Pancreas (tissue), 10 donors: ENCODE results near the gene TCF25. TPM values are rescaled to one million over a fixed set of nuclear protein-coding genes. Genes with fewer than 3 reads are reported as not detected.
A peak's percentile ranks its signal among the peaks of the same experiment; 100 is the strongest.

Experiments used
- ATAC-seq, 4 donors: fragments of 200-7000 bp; cut with Tn5 transposase; one replicate each; pipeline versions ENCODE4 v1.8.0 to v1.9.1; 2020; ENCODE audit warnings: mild to moderate bottlenecking in 4 of 4, moderate library complexity in 4 of 4
- DNase-seq, 6 donors: peaks; one replicate each; pipeline ENCODE4 v3.0.0-alpha.2; 2020
- FAIRE-seq: peaks from 2 replicates; lab custom pipeline; 2012; peaks lifted over from hg19 to GRCh38; lab: Jason Lieb, UNC
- H3K27ac ChIP-seq, 4 donors: fragments of 200-600 bp; sonication (generic); 1 replicate in 3 of 4; 2 replicates in 1 of 4; pipeline versions ENCODE4 v1.5.0 to v1.8.0; 2020
- H3K27me3 ChIP-seq, 4 donors: fragments of 200-600 bp; one replicate each; pipeline ENCODE4 v1.8.0; 2021
- H3K36me3 ChIP-seq, 3 donors: fragments of 200-600 bp; sonication (generic) in 1 of 3; one replicate each; pipeline versions ENCODE4 v1.5.0 to v1.8.0; 2020 to 2021
- H3K4me1 ChIP-seq, 3 donors: fragments of 200-600 bp; one replicate each; pipeline ENCODE4 v1.8.0; 2021
- H3K4me3 ChIP-seq, 4 donors: fragments of 200-600 bp; sonication (generic) in 2 of 4; one replicate each; pipeline versions ENCODE4 v1.5.0 to v1.8.0; 2020 to 2021
- H3K9me3 ChIP-seq, 4 donors: fragments of 200-600 bp; one replicate each; pipeline ENCODE4 v1.8.0; 2021
- WGBS, 2 donors: extraction: QIAGEN DNeasy Blood & Tissue Kit; methylation state at CpG; one replicate each; pipeline ENCODE4 v1.1.7; 2013; 5-methylcytosine and 5-hydroxymethylcytosine counted together
- intact Hi-C, 3 donors: fragments of 100-400 bp; cut with DNase I; formaldehyde crosslinking; loops; one replicate each; pipeline versions ENCODE4 v1.11.1 to v1.14.2; 2022
- polyA plus RNA-seq, 2 donors: library from polyadenylated mRNA; stranded (reverse); fragments of 200-250 nt; gene quantifications; one replicate each; pipeline ENCODE4 v1.2.3, GENCODE V29; 2013
- total RNA-seq, 6 donors: library from RNA; stranded (reverse); fragmentation: NEBNext Ultra II Directional in 4 of 6; extraction: Animal tissue kit (Norgen Biotek cat#: 25700) in 4 of 6; gene quantifications; one replicate each; pipeline versions ENCODE4 v1.2.1 to v1.2.4, GENCODE V29; 2021 to 2023
- TF ChIP-seq, protein P1 (sequence below), 4 donors: fragments of 200-600 bp; sonication (generic) in 3 of 4; IDR thresholded peaks; one replicate each; pipeline versions ENCODE4 v1.5.0 to v1.8.0; 2021; ENCODE audit warnings: antibody characterized with exemption in 4 of 4
- donor health status: healthy with polysubstance abuse.
- donor health status: DM: no; HTN: no; CAD: no; lungs with moderate emphysema.
- donor health status: DM: no; HTN: no; CAD: no.
- donor health status: control.
- donor health status: control.
- donor health status: Bipolar disorder and iron deficiency.
- donor health status: DM: yes; HTN: yes; CAD: no.
- donor health status: DM: no; HTN: no; CAD: no.
- donor health status: DM: no; HTN: no; CAD: no.
- donor health status: DM: yes; HTN: yes; CAD: no.

TCF25 gene
- total and polyA plus RNA-seq, 8 donors = 81.0 to 250 (median 111) TPM

DNA sequence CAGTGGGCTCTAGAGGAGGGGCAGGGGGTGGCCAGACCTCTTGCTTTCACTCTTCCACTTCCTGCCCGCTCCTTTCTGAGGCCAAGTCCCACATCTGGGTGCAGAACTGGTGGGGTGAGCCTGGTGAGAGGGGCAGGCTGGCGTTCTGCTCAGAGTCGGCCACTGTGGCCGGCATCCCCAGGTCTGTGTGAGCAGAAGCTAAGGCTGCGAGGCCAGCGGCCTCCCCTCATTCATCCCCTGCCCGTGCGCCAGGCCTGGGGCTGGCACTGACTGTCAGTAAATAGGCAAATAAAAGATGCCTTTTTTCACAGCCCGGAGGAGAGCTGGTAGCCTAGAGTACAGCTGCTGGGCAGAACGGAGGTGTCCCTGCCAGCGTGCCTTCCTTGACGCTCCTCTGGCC, 76.4 kb downstream of the TCF25 start:
- no peak for ATAC-seq
- Histone ChIP-seq H3K4me3 (peak overlapping the region; percentile 47 to 69 (median 54)), H3K27ac (no peak overlapping the region), H3K27me3 (no peaks in the 10 kb centered on the region), H3K4me1 (peaks cover 0 to 9% (median 0%) of the 10 kb centered on the region in 3 donors), H3K36me3 (no peaks in the 10 kb centered on the region), H3K9me3 (no peaks in the 10 kb centered on the region)
- TF ChIP-seq, protein P1, sequence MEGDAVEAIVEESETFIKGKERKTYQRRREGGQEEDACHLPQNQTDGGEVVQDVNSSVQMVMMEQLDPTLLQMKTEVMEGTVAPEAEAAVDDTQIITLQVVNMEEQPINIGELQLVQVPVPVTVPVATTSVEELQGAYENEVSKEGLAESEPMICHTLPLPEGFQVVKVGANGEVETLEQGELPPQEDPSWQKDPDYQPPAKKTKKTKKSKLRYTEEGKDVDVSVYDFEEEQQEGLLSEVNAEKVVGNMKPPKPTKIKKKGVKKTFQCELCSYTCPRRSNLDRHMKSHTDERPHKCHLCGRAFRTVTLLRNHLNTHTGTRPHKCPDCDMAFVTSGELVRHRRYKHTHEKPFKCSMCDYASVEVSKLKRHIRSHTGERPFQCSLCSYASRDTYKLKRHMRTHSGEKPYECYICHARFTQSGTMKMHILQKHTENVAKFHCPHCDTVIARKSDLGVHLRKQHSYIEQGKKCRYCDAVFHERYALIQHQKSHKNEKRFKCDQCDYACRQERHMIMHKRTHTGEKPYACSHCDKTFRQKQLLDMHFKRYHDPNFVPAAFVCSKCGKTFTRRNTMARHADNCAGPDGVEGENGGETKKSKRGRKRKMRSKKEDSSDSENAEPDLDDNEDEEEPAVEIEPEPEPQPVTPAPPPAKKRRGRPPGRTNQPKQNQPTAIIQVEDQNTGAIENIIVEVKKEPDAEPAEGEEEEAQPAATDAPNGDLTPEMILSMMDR (IDR thresholded peaks at IDR 0.05) = no peak
- no peak for FAIRE-seq
- DNase-seq = peak in 1 of 6 donors; percentile 54
- intact Hi-C loops = no loop called here
- WGBS, 2 donors = 54 to 63% methylated on average over 12 of the region's 12 CpGs

DNA sequence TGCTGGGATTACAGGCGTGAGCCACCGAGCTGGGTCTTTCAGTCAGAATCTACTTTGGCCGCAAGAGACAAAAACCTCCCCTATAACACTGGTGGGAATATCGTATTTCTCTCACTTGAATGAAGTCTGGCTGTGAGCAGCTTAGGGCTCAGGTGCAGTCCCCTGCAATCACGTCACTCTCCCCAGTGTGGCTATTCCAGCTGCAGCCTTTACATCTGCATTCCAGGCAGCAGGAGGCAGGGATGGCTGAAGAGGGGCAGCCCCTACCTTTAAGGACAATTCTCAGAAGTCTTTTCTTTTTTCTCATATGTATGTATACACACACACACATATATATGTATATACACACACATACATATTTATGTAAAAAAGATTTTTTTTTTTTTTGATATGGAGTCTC, 78.1 kb downstream of the TCF25 start:
- H3K27me3 ChIP-seq = no peaks in the 10 kb centered on the region
- no peak overlapping the region for H3K4me3 ChIP-seq
- WGBS, 2 donors = 95 to 99% methylated on average over 5 of the region's 5 CpGs
- TF ChIP-seq, protein P1 (IDR thresholded peaks at IDR 0.05) = no peak
- H3K4me1 ChIP-seq = peaks cover 0 to 9% (median 0%) of the 10 kb centered on the region in 3 donors
- no peaks in the 10 kb centered on the region for H3K9me3 ChIP-seq
- intact Hi-C loops = no loop called here
- no peak overlapping the region for H3K27ac ChIP-seq
- FAIRE-seq (no peak), DNase-seq (no peak), ATAC-seq (no peak)
- no peaks in the 10 kb centered on the region for H3K36me3 ChIP-seq

DNA sequence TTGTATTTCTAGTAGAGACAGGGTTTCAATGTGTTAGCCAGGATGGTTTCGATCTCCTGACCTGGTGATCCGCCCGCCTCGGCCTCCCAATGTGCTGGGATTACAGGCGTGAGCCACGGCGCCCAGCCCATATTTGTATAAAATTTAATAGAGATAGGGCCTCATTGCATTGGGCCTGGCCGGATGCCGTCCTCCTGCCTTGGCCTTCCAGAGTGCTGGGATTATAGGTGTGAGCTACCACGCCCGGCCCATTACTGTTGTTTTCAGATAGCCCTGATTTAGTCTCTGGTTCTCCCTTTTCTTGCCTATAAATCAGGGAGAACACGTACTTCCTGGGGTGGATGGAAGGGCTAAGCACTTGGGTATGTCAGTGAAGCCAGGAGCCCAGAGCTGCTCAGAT, 78.7 kb downstream of the TCF25 start:
- intact Hi-C loops = no loop called here
- DNase-seq (no peak), ATAC-seq (no peak), FAIRE-seq (no peak)
- TF ChIP-seq, protein P1 (IDR thresholded peaks at IDR 0.05) = no peak
- WGBS, 2 donors = 90 to 96% methylated on average over 11 to 12 of the region's 12 CpGs
- no peak overlapping the region for H3K4me3 ChIP-seq
- peaks cover 0 to 9% (median 0%) of the 10 kb centered on the region in 3 donors for H3K4me1 ChIP-seq
- H3K27ac ChIP-seq = no peak overlapping the region
- no peaks in the 10 kb centered on the region for H3K27me3 ChIP-seq
- no peaks in the 10 kb centered on the region for H3K9me3 ChIP-seq
- H3K36me3 ChIP-seq = no peaks in the 10 kb centered on the region

DNA sequence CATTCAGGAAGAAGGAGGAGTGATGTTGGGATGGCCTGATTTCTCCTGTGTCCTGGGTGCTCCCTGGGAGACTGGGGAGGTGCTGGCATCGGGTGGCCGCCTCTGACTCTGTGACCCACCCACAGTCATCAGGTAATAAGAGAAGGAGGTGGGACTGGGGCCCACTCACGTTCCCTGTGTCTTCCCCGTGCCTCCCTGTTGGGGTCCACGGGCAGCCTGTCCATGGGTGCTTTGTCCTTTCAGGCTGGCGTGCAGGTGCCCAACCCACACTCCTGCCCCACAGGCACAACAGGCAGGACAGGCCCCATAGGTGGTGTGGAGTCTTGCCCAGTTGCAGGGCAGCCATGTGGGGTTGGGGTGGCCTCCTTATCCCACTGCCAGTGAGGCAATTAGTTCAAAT, 79.2 kb downstream of the TCF25 start:
- DNase-seq (no peak), ATAC-seq (no peak), FAIRE-seq (no peak)
- H3K4me1 ChIP-seq = peaks cover 0 to 8% (median 0%) of the 10 kb centered on the region in 3 donors
- TF ChIP-seq, protein P1 (IDR thresholded peaks at IDR 0.05) = no peak
- intact Hi-C loops = no loop called here
- peaks cover 0 to 3% (median 0%) of the 10 kb centered on the region in 3 donors for H3K36me3 ChIP-seq
- WGBS, 2 donors = 94 to 96% methylated on average over 6 of the region's 6 CpGs
- no peak overlapping the region for H3K27ac ChIP-seq
- no peaks in the 10 kb centered on the region for H3K27me3 ChIP-seq
- no peaks in the 10 kb centered on the region for H3K9me3 ChIP-seq
- no peak overlapping the region for H3K4me3 ChIP-seq

DNA sequence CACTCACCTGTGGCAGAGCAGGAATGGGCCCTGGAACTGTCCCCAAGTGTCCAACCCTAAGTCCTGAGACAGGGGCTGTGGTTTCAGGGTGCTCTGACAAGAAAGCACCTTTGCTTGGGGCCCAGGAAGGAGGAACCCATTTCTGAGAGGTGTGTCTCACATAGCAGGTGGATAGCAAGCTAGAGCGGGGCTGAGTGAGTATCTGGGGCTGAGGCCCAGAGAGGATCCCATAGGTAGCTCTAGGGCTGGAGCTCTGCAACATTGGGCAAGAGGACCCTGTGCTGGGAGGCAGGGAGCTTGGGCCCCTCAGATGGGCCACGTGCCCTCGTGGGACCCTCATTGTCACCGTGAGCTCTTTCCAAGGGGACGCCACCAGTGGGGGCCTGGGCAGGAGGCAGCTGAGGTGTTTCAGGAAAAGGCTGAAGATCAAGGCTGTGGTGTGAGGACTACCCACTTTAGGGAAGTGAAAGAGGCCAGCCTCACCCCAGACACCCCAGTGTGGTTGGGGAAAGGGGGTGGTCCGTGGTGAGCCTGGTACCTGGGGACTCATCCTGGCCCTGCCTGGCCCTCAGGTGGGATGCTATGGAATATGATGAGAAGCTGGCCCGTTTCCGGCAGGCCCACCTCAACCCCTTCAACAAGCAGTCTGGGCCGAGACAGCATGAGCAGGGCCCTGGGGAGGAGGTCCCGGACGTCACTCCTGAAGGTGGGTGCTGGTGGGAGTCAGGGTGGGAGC, 80.4 kb downstream of the TCF25 start:
- Histone ChIP-seq H3K27me3 (no peaks in the 10 kb centered on the region), H3K9me3 (no peaks in the 10 kb centered on the region), H3K4me1 (peaks cover 0 to 5% (median 0%) of the 10 kb centered on the region in 3 donors), H3K27ac (no peak overlapping the region), H3K36me3 (peaks cover 0 to 9% (median 0%) of the 10 kb centered on the region in 3 donors), H3K4me3 (no peak overlapping the region)
- intact Hi-C loops = no loop called here
- FAIRE-seq (no peak), ATAC-seq (no peak), DNase-seq (peak in 1 of 6 donors; percentile 48)
- WGBS, 2 donors = 89% methylated on average over 11 of the region's 11 CpGs
- TF ChIP-seq, protein P1 (IDR thresholded peaks at IDR 0.05) = no peak
